22Rv1 (cell line): ENCODE measurements around the gene AAK1.

Source experiments
- ZFX ChIP-seq: fragments of 450-650 bp; IDR thresholded peaks from 2 replicates; pipeline ENCODE4 v1.6.1; 2017; ENCODE audit warnings: antibody characterized with exemption, borderline replicate concordance
- TF ChIP-seq, protein P1 (sequence below): fragments of 450-650 bp; IDR thresholded peaks from 2 replicates; pipeline ENCODE4 v1.5.1; 2017; ENCODE audit warnings: mild to moderate bottlenecking

DNA sequence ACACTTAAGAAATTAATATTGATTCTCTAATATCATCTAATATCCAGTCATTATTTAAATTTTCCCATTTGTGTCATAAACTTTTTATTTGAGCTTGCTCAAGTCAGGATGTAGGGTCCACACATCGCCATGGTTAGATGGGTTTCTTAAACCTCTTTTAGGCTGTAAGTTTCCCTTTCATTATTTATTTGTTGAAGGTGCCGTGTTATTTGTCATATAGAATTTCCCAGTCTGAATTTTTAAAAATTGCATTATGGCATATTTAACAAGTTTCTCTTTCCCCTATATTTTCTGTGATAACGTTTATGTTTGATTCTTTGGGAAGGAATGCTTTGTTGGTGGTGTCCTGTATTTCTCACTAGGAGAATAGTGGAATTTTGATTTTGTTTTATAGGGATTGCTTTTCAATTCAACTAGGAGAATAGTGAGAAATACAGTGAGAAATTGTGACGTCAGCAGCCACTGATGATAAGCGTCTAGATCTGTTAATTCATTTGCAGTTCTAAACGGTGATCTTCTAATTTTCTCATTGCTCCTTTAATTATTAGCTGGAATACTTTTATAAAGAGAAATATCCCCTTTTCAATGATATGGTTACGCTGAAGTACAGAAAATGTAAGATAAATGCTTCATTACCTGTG is 44.6 kb upstream of the AAK1 start:
- TF ChIP-seq, protein P1, sequence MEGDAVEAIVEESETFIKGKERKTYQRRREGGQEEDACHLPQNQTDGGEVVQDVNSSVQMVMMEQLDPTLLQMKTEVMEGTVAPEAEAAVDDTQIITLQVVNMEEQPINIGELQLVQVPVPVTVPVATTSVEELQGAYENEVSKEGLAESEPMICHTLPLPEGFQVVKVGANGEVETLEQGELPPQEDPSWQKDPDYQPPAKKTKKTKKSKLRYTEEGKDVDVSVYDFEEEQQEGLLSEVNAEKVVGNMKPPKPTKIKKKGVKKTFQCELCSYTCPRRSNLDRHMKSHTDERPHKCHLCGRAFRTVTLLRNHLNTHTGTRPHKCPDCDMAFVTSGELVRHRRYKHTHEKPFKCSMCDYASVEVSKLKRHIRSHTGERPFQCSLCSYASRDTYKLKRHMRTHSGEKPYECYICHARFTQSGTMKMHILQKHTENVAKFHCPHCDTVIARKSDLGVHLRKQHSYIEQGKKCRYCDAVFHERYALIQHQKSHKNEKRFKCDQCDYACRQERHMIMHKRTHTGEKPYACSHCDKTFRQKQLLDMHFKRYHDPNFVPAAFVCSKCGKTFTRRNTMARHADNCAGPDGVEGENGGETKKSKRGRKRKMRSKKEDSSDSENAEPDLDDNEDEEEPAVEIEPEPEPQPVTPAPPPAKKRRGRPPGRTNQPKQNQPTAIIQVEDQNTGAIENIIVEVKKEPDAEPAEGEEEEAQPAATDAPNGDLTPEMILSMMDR: no peak
- TF ChIP-seq ZFX: no peak
